Smooth muscle cell (in vitro differentiated cells): ENCODE measurements around the gene MAN2B2. TPM values are rescaled to one million over a fixed set of nuclear protein-coding genes. Genes with fewer than 3 reads are reported as not detected.

Source experiments
- DNase-seq: peaks from one replicate; lab custom pipeline; 2025; ENCODE audit not compliant: unreplicated experiment; lab: John Stamatoyannopoulos, UW
- H2AFZ ChIP-seq: fragments of 200-600 bp; sonication (generic); 2 replicates; pipeline ENCODE4 v1.6.0; 2016; ENCODE audit warnings: antibody characterized with exemption, low read depth, mild to moderate bottlenecking
- H3F3A ChIP-seq: fragments of 200-600 bp; sonication (generic); 2 replicates; pipeline ENCODE4 v1.6.0; 2017; ENCODE audit warnings: antibody characterized with exemption, low read depth
- H3K27ac ChIP-seq: fragments of 200-600 bp; sonication (generic); 2 replicates; pipeline ENCODE4 v1.5.1; 2016; ENCODE audit warnings: low read depth, mild to moderate bottlenecking
- H3K27me3 ChIP-seq: fragments of 200-600 bp; sonication (generic); 2 replicates; pipeline ENCODE4 v1.6.1; 2016; ENCODE audit warnings: low read depth, mild to moderate bottlenecking
- H3K36me3 ChIP-seq: fragments of 200-600 bp; sonication (generic); 2 replicates; pipeline ENCODE4 v1.5.1; 2016; ENCODE audit warnings: low read depth
- H3K4me1 ChIP-seq: fragments of 200-600 bp; sonication (generic); 2 replicates; pipeline ENCODE4 v1.5.1; 2016; ENCODE audit warnings: low read depth
- H3K4me2 ChIP-seq: fragments of 200-600 bp; sonication (generic); 2 replicates; pipeline ENCODE4 v1.6.0; 2016; ENCODE audit warnings: mild to moderate bottlenecking
- H3K4me3 ChIP-seq: fragments of 200-600 bp; sonication (generic); 2 replicates; pipeline ENCODE4 v1.5.1; 2016; ENCODE audit warnings: mild to moderate bottlenecking
- H3K79me2 ChIP-seq: fragments of 200-600 bp; sonication (generic); 2 replicates; pipeline ENCODE4 v1.6.0; 2016; ENCODE audit warnings: low read depth, mild to moderate bottlenecking
- H3K9ac ChIP-seq: fragments of 200-600 bp; sonication (generic); 2 replicates; pipeline ENCODE4 v1.6.0; 2016; ENCODE audit warnings: low read depth
- H3K9me3 ChIP-seq: fragments of 200-600 bp; sonication (generic); replicated peaks from 2 replicates; pipeline ENCODE4 v1.5.1; 2016; ENCODE audit warnings: low read depth
- H4K20me1 ChIP-seq: fragments of 200-600 bp; sonication (generic); 2 replicates; pipeline ENCODE4 v1.6.0; 2016; ENCODE audit warnings: low read depth
- CTCF ChIP-seq: fragments of 200-600 bp; sonication (generic); IDR thresholded peaks from 2 replicates; pipeline ENCODE4 v1.5.1; 2017; ENCODE audit warnings: borderline replicate concordance, mild to moderate bottlenecking, antibody characterized with exemption; ENCODE audit not compliant: insufficient read depth, poor library complexity, severe bottlenecking
- WGBS: methylation state at CpG from one replicate; pipeline ENCODE4 v1.1.7; 2016; ENCODE audit warnings: low lambda C conversion rate; 5-methylcytosine and 5-hydroxymethylcytosine counted together
- polyA plus RNA-seq: library from polyadenylated mRNA; unstranded; fragments of >200 nt; fragmentation: Nextera tagmentation; extraction: Ambion mirVana; gene quantifications from 2 replicates; pipeline ENCODE4 v1.2.1, GENCODE V29; 2016
- total RNA-seq: library from RNA; depleted of rRNA; stranded (reverse); fragments of >200 nt; gene quantifications from 2 replicates; pipeline ENCODE4 v1.2.3, GENCODE V29; 2014

Gene MAN2B2
- total and polyA plus RNA-seq, 2 experiments from 2014 or later, result 14.5 to 18.3 TPM

GRCh38 chr4:6655924-6656323 lies 80.9 kb downstream of the MAN2B2 start:
- H3K27me3 ChIP-seq, result no peaks in the 10 kb centered on the region
- H3K9ac ChIP-seq, result no peak overlapping the region
- WGBS, result 81% methylated on average over 2 of the region's 5 CpGs
- H3K4me1 ChIP-seq, result no peaks in the 10 kb centered on the region
- no peak overlapping the region for H2AFZ ChIP-seq
- no peak overlapping the region for H3K27ac ChIP-seq
- TF ChIP-seq CTCF, result no peak
- no peak for DNase-seq
- H3F3A ChIP-seq, result no peaks in the 10 kb centered on the region
- no peaks in the 10 kb centered on the region for H3K9me3 ChIP-seq
- no peak overlapping the region for H3K4me3 ChIP-seq
- H3K4me2 ChIP-seq, result no peak overlapping the region
- no peaks in the 10 kb centered on the region for H3K79me2 ChIP-seq
- H4K20me1 ChIP-seq, result no peaks in the 10 kb centered on the region
- no peaks in the 10 kb centered on the region for H3K36me3 ChIP-seq

GRCh38 chr4:6657242-6658208 lies 82.5 kb downstream of the MAN2B2 start:
- Histone ChIP-seq H3K36me3 (no peaks in the 10 kb centered on the region), H3K4me1 (no peaks in the 10 kb centered on the region), H3K27me3 (no peaks in the 10 kb centered on the region), H3K4me3 (no peak overlapping the region), H3K79me2 (no peaks in the 10 kb centered on the region), H3K9ac (no peak overlapping the region), H3K9me3 (no peaks in the 10 kb centered on the region), H4K20me1 (no peaks in the 10 kb centered on the region), H3F3A (no peaks in the 10 kb centered on the region), H2AFZ (no peak overlapping the region), H3K4me2 (no peak overlapping the region), H3K27ac (no peak overlapping the region)
- 91% methylated on average over 65 of the region's 65 CpGs for WGBS
- no peak for DNase-seq
- no peak for TF ChIP-seq CTCF

- H2AFZ ChIP-seq, result peak overlapping the region; percentile 63
- H3K27ac ChIP-seq, result no peak overlapping the region
- no peak overlapping the region for H3K9ac ChIP-seq
- TF ChIP-seq CTCF, result no peak
- DNase-seq, result no peak
- H3K36me3 ChIP-seq, result no peaks in the 10 kb centered on the region
- no peaks in the 10 kb centered on the region for H3K79me2 ChIP-seq
- no peaks in the 10 kb centered on the region for H4K20me1 ChIP-seq
- no peaks in the 10 kb centered on the region for H3F3A ChIP-seq
- H3K27me3 ChIP-seq, result no peaks in the 10 kb centered on the region
- WGBS, result 97% methylated on average over 7 of the region's 7 CpGs
- no peaks in the 10 kb centered on the region for H3K9me3 ChIP-seq
- no peaks in the 10 kb centered on the region for H3K4me1 ChIP-seq
- no peak overlapping the region for H3K4me3 ChIP-seq
- peak overlapping the region; percentile 83 for H3K4me2 ChIP-seq
These were observed 83.2 kb downstream of the MAN2B2 start for GRCh38 chr4:6658209-6658595.
